Endothelial cell of umbilical vein (primary cell): ENCODE data around the gene ARPC1A.

Experiments
- CTCF ChIP-seq, 2 donors: IDR thresholded peaks; 1 replicate in 1 of 2; 2 replicates in 1 of 2; pipeline ENCODE4 v1.5.1; 2011; ENCODE audit warnings: low read length in 2 of 2, mild to moderate bottlenecking in 2 of 2, moderate library complexity in 2 of 2, control low read depth in 1 of 2, inconsistent platforms in 1 of 2, low read depth in 1 of 2; ENCODE audit not compliant: insufficient read depth in 1 of 2; ENCODE audit errors: extremely low read depth in 1 of 2
- EZH2 ChIP-seq: IDR thresholded peaks from 2 replicates; pipeline ENCODE4 v1.6.1; 2012; ENCODE audit warnings: borderline replicate concordance, low read depth, mild to moderate bottlenecking, moderate library complexity, low read length, inconsistent platforms; ENCODE audit not compliant: severe bottlenecking
- FOS ChIP-seq: IDR thresholded peaks from 2 replicates; pipeline ENCODE4 v1.6.1; 2011; ENCODE audit warnings: mild to moderate bottlenecking, low read length, moderate library complexity, borderline replicate concordance; ENCODE audit not compliant: insufficient read depth
- GATA2 ChIP-seq: IDR thresholded peaks from 2 replicates; pipeline ENCODE4 v1.7.0; 2011; ENCODE audit warnings: low read depth, mild to moderate bottlenecking, moderate library complexity, mixed read lengths, low read length; ENCODE audit not compliant: insufficient read length, insufficient read depth
- MAX ChIP-seq: IDR thresholded peaks from 2 replicates; pipeline ENCODE4 v1.6.1; 2011; ENCODE audit not compliant: insufficient read depth, insufficient read length
- POLR2A ChIP-seq: IDR thresholded peaks from 2 replicates; pipeline ENCODE4 v1.6.1; 2012; ENCODE audit warnings: low read depth, mild to moderate bottlenecking, control low read depth, low read length
- POLR2AphosphoS5 ChIP-seq: IDR thresholded peaks from 2 replicates; pipeline ENCODE4 v1.6.1; 2012; ENCODE audit warnings: low read depth, mild to moderate bottlenecking, control low read depth, low read length, moderate library complexity; ENCODE audit not compliant: insufficient read depth

GRCh38 chr7:99290980-99291607 is 34.6 kb upstream of the ARPC1A start:
- TF ChIP-seq EZH2 = no peak
- TF ChIP-seq CTCF (IDR thresholded peaks at IDR 0.05; ENCODE audit: extremely low read depth in 1 of 2, insufficient read depth in 1 of 2, low read depth in 1 of 2, low read length in 2 of 2) = no peak
- no peak for TF ChIP-seq POLR2A
- TF ChIP-seq MAX = no peak
- no peak for TF ChIP-seq FOS
- no peak for TF ChIP-seq GATA2
- no peak for TF ChIP-seq POLR2AphosphoS5
